Gastroesophageal sphincter (tissue), 3 donors: Measurements from ENCODE around the gene RBMS2.

Experiments
- EP300 ChIP-seq: sonication (generic); formaldehyde crosslinking; IDR thresholded peaks from one replicate; pipeline ENCODE4 v1.6.1; 2017; ENCODE audit warnings: antibody characterized with exemption, mild to moderate bottlenecking
- POLR2A ChIP-seq, 2 donors: fragments of 450-650 bp; IDR thresholded peaks; one replicate each; pipeline ENCODE4 v1.6.1; 2017; ENCODE audit warnings: antibody characterized with exemption in 2 of 2, mild to moderate bottlenecking in 2 of 2, moderate library complexity in 1 of 2
- POLR2AphosphoS5 ChIP-seq: sonication (generic); formaldehyde crosslinking; IDR thresholded peaks from one replicate; pipeline ENCODE4 v1.6.1; 2017; ENCODE audit warnings: antibody characterized with exemption
- TF ChIP-seq, protein P1 (sequence below), 4 experiments: fragments of 200-600 bp in 2 of 4; fragments of 450-650 bp in 2 of 4; sonication (generic) in 1 of 4; IDR thresholded peaks; one replicate each; pipeline ENCODE4 v1.5.1; 2017 to 2019; ENCODE audit warnings: antibody characterized with exemption in 4 of 4, mild to moderate bottlenecking in 2 of 4, moderate library complexity in 2 of 4

DNA sequence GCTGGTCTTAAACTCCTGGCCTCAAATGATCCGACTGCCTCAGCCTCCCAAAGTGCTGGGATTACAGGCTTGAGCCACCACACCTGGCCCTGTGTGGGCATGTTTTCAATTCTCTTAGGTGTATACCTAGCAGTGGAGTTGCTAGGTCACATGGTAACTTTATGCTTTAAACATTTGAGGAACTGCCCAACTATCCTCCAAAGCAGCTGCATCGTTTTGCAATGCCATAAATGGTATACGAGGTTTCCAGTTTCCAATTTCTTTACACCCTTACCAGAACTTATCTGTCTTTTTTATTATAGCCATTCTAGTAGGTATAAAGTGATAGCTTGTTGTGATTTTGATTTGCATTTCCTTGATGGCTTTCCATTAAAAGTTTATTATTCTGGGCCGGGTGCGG is 25.1 kb downstream of the RBMS2 start:
- TF ChIP-seq POLR2A (IDR thresholded peaks at IDR 0.05) (no peak), POLR2AphosphoS5 (no peak), EP300 (no peak)
- TF ChIP-seq, protein P1, sequence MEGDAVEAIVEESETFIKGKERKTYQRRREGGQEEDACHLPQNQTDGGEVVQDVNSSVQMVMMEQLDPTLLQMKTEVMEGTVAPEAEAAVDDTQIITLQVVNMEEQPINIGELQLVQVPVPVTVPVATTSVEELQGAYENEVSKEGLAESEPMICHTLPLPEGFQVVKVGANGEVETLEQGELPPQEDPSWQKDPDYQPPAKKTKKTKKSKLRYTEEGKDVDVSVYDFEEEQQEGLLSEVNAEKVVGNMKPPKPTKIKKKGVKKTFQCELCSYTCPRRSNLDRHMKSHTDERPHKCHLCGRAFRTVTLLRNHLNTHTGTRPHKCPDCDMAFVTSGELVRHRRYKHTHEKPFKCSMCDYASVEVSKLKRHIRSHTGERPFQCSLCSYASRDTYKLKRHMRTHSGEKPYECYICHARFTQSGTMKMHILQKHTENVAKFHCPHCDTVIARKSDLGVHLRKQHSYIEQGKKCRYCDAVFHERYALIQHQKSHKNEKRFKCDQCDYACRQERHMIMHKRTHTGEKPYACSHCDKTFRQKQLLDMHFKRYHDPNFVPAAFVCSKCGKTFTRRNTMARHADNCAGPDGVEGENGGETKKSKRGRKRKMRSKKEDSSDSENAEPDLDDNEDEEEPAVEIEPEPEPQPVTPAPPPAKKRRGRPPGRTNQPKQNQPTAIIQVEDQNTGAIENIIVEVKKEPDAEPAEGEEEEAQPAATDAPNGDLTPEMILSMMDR (IDR thresholded peaks at IDR 0.05) = no peak
